Posterior vena cava (tissue), 2 donors: Measurements from ENCODE around the gene RAF1. TPM values are rescaled to one million over a fixed set of nuclear protein-coding genes. Genes with fewer than 3 reads are reported as not detected.

Experiments used
- DNase-seq: peaks from one replicate; pipeline ENCODE4 v3.0.0-alpha.2; 2020; ENCODE audit warnings: low spot score
- intact Hi-C, 2 donors: fragments of 100-400 bp; cut with DNase I; formaldehyde crosslinking; loops; one replicate each; pipeline versions ENCODE4 v1.14.1 to v1.14.2; 2022 to 2023
- total RNA-seq, 2 donors: library from RNA; stranded (reverse); fragmentation: NEBNext Ultra II Directional; extraction: Animal tissue kit (Norgen Biotek cat#: 25700); gene quantifications; one replicate each; pipeline ENCODE4 v1.2.1, GENCODE V29; 2021
- donor health status: DM: yes; HTN: yes; CAD: no.
- donor health status: DM: yes; HTN: yes; CAD: no.

Gene RAF1
- total RNA-seq, 2 donors from 2014 or later, result 73.9 to 85.4 TPM

GRCh38 chr3:12578742-12579141 lies 85.2 kb downstream of the RAF1 start:
- DNase-seq, result no peak
- intact Hi-C loops, result no loop called here

- intact Hi-C loops, result no loop called here
- DNase-seq, result no peak
These were observed 86.5 kb downstream of the RAF1 start for GRCh38 chr3:12577379-12577778.

- intact Hi-C loops, result no loop called here
- no peak for DNase-seq
These were observed 89.3 kb downstream of the RAF1 start for GRCh38 chr3:12574661-12575060.

- no peak for DNase-seq
- intact Hi-C loops, result no loop called here
These were observed 89.8 kb downstream of the RAF1 start for GRCh38 chr3:12574131-12574530.

GRCh38 chr3:12571986-12572385 lies 91.9 kb downstream of the RAF1 start:
- no peak for DNase-seq
- intact Hi-C loops, result no loop called here

- no peak for DNase-seq
- intact Hi-C loops, result no loop called here
These were observed 94.1 kb downstream of the RAF1 start for GRCh38 chr3:12569836-12570235.

GRCh38 chr3:12568747-12569146 lies 95.2 kb downstream of the RAF1 start:
- intact Hi-C loops, result no loop called here

GRCh38 chr3:12566976-12567375 lies 96.9 kb downstream of the RAF1 start:
- intact Hi-C loops, result no loop called here

More at GRCh38 chr3:12568747-12569146, 95.2 kb downstream of the RAF1 start:
- DNase-seq, result no peak

GRCh38 chr3:12562451-12562850 lies 101.5 kb downstream of the RAF1 start:
- intact Hi-C loops, result no loop called here
- DNase-seq, result no peak

More at GRCh38 chr3:12566976-12567375, 96.9 kb downstream of the RAF1 start:
- DNase-seq, result no peak

GRCh38 chr3:12561397-12561796 lies 102.5 kb downstream of the RAF1 start:
- no peak for DNase-seq

GRCh38 chr3:12560505-12561190 lies 103.3 kb downstream of the RAF1 start:
- no peak for DNase-seq
- intact Hi-C loops, result no loop called here

More at GRCh38 chr3:12561397-12561796, 102.5 kb downstream of the RAF1 start:
- intact Hi-C loops, result no loop called here

GRCh38 chr3:12559520-12559919 lies 104.4 kb downstream of the RAF1 start:
- no peak for DNase-seq
- intact Hi-C loops, result loop anchor here in 1 of 2 donors (5.0 kb wide), 1 partner anchor 103 kb away; the partner anchor contains the start of gene RAF1

- intact Hi-C loops, result loop anchor here in 1 of 2 donors (5.0 kb wide), 1 partner anchor 104 kb away; the partner anchor contains the start of gene RAF1
- DNase-seq, result no peak
These were observed 105.2 kb downstream of the RAF1 start for GRCh38 chr3:12558706-12559105.

- intact Hi-C loops, result loop anchor here in 1 of 2 donors (5.0 kb wide), 1 partner anchor 105 kb away; the partner anchor contains the start of gene RAF1
- DNase-seq, result no peak
These were observed 106.3 kb downstream of the RAF1 start for GRCh38 chr3:12557473-12558100.

- peak; percentile 96 for DNase-seq
- intact Hi-C loops, result loop anchor here in 1 of 2 donors (5.0 kb wide), 1 partner anchor 105 kb away; the partner anchor contains the start of gene RAF1
These were observed 107.0 kb downstream of the RAF1 start, which contains the start of gene MKRN2 for GRCh38 chr3:12556690-12557472. Gene MKRN2, plus strand, starts transcription at chr3:12557087. Its CDS starts 64 bp downstream, at chr3:12557151.

GRCh38 chr3:12556314-12556689 lies 107.6 kb downstream of the RAF1 start:
- intact Hi-C loops, result loop anchor here in 1 of 2 donors (5.0 kb wide), 1 partner anchor 106 kb away; the partner anchor contains the start of gene RAF1

GRCh38 chr3:12553921-12554391 lies 110.0 kb downstream of the RAF1 start:
- intact Hi-C loops, result no loop called here
- peak; percentile 88 for DNase-seq

More at GRCh38 chr3:12556314-12556689, 107.6 kb downstream of the RAF1 start:
- no peak for DNase-seq

- intact Hi-C loops, result no loop called here
- DNase-seq, result no peak
These were observed 113.8 kb downstream of the RAF1 start for GRCh38 chr3:12549971-12550760.

GRCh38 chr3:12545473-12545791 lies 118.5 kb downstream of the RAF1 start, which contains the start of gene MKRN2OS:
Gene MKRN2OS, minus strand, starts transcription at chr3:12545499. Its CDS starts 35 bp downstream, at chr3:12545464.
- intact Hi-C loops, result no loop called here
- DNase-seq, result no peak
